Cardiac ventricle fibroblast (primary cell): ENCODE results near the gene CCZ1. TPM values are rescaled to one million over a fixed set of nuclear protein-coding genes. Genes with fewer than 3 reads are reported as not detected.

Experiments
- total RNA-seq: library from RNA; depleted of rRNA; stranded (reverse); fragments of >200 nt; gene quantifications from 2 replicates; pipeline ENCODE4 v1.2.3, GENCODE V29; 2015

Gene CCZ1
- total RNA-seq, result 24.1 and 27.6 TPM in 2 replicates

GRCh38 chr7:5898480-5899224 is at the start of gene CCZ1:
Gene CCZ1 (plus strand): TSS chr7:5898733. CDS start chr7:5898800, 67 bp downstream.

GRCh38 chr7:5970347-5970911 is 71.9 kb downstream of the CCZ1 start, which contains the start of gene RSPH10B:
Gene RSPH10B (minus strand): TSS chr7:5970689. CDS start chr7:5967116, 3,573 bp downstream.

Other genes with a start within 250 kb of the CCZ1 start
- gene RNF216, start 117.1 kb upstream of the CCZ1 start, total RNA-seq, result 29.0 and 34.1 TPM in 2 replicates
- not detected in 2 replicates for gene OCM, start 17.9 kb upstream of the CCZ1 start, total RNA-seq
- gene RSPH10B, start 72.0 kb downstream of the CCZ1 start, total RNA-seq, result not detected in 2 replicates
- 14.1 and 17.7 TPM in 2 replicates for gene PMS2, start 110.3 kb downstream of the CCZ1 start, total RNA-seq
- 41.7 and 53.3 TPM in 2 replicates for gene AIMP2, start 110.5 kb downstream of the CCZ1 start, total RNA-seq
- gene ANKRD61, start 132.6 kb downstream of the CCZ1 start, total RNA-seq, result not detected in 2 replicates
- gene EIF2AK1, start 160.4 kb downstream of the CCZ1 start, total RNA-seq, result 110 and 165 TPM in 2 replicates
- gene USP42, start 206.2 kb downstream of the CCZ1 start, total RNA-seq, result 6.4 and 6.6 TPM in 2 replicates